Natural killer cell (primary cell): ENCODE results near the gene HSPG2. TPM values are rescaled to one million over a fixed set of nuclear protein-coding genes. Genes with fewer than 3 reads are reported as not detected.

Source experiments
- ATAC-seq, 3 donors: fragments of 150-1000 bp in 2 of 3; fragments of 200-7000 bp in 1 of 3; cut with Tn5 transposase; 1 replicate in 1 of 3; 2 replicates in 2 of 3; pipeline ENCODE4 v1.10.0; 2021; ENCODE audit warnings: mild to moderate bottlenecking in 2 of 3, moderate library complexity in 2 of 3
- DNase-seq, 2 donors: peaks; one replicate each; pipeline versions ENCODE4 v3.0.0 to v3.0.0-alpha.2; 2013 to 2021; ENCODE audit warnings: mixed read lengths in 1 of 2
- H3K27ac ChIP-seq: one replicate; pipeline ENCODE4 v1.5.1; 2013; ENCODE audit warnings: mild to moderate bottlenecking, low read length
- H3K27me3 ChIP-seq: one replicate; pipeline ENCODE4 v1.6.1; 2013; ENCODE audit warnings: low read length; ENCODE audit not compliant: control insufficient read depth, insufficient read depth
- H3K36me3 ChIP-seq: one replicate; pipeline ENCODE4 v1.6.1; 2013; ENCODE audit warnings: low read length; ENCODE audit not compliant: control insufficient read depth, insufficient read depth
- H3K4me1 ChIP-seq: one replicate; pipeline ENCODE4 v1.6.1; 2013; ENCODE audit warnings: low read length; ENCODE audit not compliant: control insufficient read depth, insufficient read depth
- H3K4me3 ChIP-seq: one replicate; pipeline ENCODE4 v1.5.1; 2013; ENCODE audit warnings: low read length
- H3K9me3 ChIP-seq: one replicate; pipeline ENCODE4 v1.6.1; 2013; ENCODE audit warnings: low read length; ENCODE audit not compliant: control insufficient read depth, insufficient read depth
- H3K27ac Mint-ChIP-seq, 2 donors: one replicate each; pipeline ENCODE4 v1.8.0; 2022; ENCODE audit warnings: mild to moderate bottlenecking in 2 of 2, mixed read lengths in 2 of 2, moderate library complexity in 1 of 2
- H3K27me3 Mint-ChIP-seq, 2 donors: one replicate each; pipeline ENCODE4 v1.8.0; 2022; ENCODE audit warnings: low read depth in 2 of 2, mixed read lengths in 2 of 2
- H3K36me3 Mint-ChIP-seq: one replicate; pipeline ENCODE4 v1.8.0; 2022; ENCODE audit warnings: mixed read lengths
- H3K4me1 Mint-ChIP-seq, 2 donors: one replicate each; pipeline ENCODE4 v1.8.0; 2022; ENCODE audit warnings: mixed read lengths in 2 of 2
- H3K4me3 Mint-ChIP-seq: one replicate; pipeline ENCODE4 v1.8.0; 2022; ENCODE audit warnings: mild to moderate bottlenecking, moderate library complexity, mixed read lengths
- H3K9me3 Mint-ChIP-seq, 2 donors: one replicate each; pipeline ENCODE4 v1.8.0; 2022; ENCODE audit warnings: mixed read lengths in 2 of 2
- WGBS: methylation state at CpG from one replicate; pipeline ENCODE4 v1.1.7; 2013; ENCODE audit warnings: missing lambda C conversion rate; ENCODE audit not compliant: insufficient coverage; 5-methylcytosine and 5-hydroxymethylcytosine counted together
- intact Hi-C: fragments of 100-400 bp; cut with micrococcal nuclease; formaldehyde crosslinking; loops from one replicate; pipeline ENCODE4 v1.14.2; 2022
- total RNA-seq, 4 donors: library from RNA; stranded (reverse); fragments of 120-200 nt in 1 of 4; gene quantifications; one replicate each; pipeline versions ENCODE4 v1.2.3 to v1.2.4, GENCODE V29; 2013 to 2022
- TF ChIP-seq, protein P1 (sequence below): fragments of 200-600 bp; IDR thresholded peaks from one replicate; pipeline ENCODE4 v1.8.0; 2022; ENCODE audit warnings: antibody characterized with exemption

Gene HSPG2
- total RNA-seq, 3 donors from 2014 or later (not counting 1 experiment from before 2014, with no cell fraction given) = 0.54 to 0.93 (median 0.90) TPM

DNA sequence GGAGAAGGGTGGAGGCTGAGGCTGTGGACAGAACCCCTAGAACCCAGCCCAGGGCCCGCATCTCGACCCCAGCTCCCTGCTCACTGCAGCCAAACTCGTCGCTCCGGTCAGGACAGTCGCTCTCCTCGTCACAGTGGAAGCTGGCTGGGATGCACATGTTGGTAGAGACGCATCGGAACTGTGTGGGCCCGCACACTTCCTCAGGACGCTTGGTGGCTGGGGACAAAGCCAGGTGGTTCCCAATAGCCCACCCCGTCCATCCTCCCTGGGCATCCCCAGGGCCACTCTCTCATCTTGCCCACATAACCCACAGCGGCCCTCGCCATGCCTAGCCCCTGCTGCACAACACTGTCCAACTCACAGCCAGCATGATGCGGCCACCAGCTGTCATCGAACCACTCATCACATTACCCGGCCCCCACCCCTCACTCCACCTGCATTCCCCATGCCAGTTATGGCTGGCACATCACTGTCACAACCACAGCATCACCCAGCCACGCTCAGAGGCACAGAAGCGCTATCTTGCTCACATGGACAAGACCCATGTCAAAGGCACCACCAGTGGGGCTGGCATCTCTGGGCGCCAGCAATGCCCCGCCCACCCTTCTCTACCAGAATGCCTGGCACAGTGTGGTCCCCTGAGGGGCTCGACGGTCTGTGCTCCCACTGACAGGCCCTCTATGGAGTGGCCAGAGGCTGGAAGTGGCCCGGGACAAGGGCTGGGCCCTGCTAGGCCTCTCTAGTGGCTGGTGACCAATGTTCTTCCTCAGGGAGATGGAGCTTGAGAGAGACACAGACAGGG lies 51.7 kb downstream of the HSPG2 start:
- H3K9me3 ChIP-seq = no peaks in the 10 kb centered on the region
- no peak overlapping the region for H3K4me3 ChIP-seq
- no peaks in the 10 kb centered on the region for H3K27me3 Mint-ChIP-seq
- no peaks in the 10 kb centered on the region for H3K4me1 ChIP-seq
- 87% methylated on average over 24 of the region's 24 CpGs for WGBS
- TF ChIP-seq, protein P1, sequence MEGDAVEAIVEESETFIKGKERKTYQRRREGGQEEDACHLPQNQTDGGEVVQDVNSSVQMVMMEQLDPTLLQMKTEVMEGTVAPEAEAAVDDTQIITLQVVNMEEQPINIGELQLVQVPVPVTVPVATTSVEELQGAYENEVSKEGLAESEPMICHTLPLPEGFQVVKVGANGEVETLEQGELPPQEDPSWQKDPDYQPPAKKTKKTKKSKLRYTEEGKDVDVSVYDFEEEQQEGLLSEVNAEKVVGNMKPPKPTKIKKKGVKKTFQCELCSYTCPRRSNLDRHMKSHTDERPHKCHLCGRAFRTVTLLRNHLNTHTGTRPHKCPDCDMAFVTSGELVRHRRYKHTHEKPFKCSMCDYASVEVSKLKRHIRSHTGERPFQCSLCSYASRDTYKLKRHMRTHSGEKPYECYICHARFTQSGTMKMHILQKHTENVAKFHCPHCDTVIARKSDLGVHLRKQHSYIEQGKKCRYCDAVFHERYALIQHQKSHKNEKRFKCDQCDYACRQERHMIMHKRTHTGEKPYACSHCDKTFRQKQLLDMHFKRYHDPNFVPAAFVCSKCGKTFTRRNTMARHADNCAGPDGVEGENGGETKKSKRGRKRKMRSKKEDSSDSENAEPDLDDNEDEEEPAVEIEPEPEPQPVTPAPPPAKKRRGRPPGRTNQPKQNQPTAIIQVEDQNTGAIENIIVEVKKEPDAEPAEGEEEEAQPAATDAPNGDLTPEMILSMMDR = no peak
- peaks cover 0 to 6% of the 10 kb centered on the region in 2 donors for H3K4me1 Mint-ChIP-seq
- no peaks in the 10 kb centered on the region for H3K27me3 ChIP-seq
- H3K36me3 Mint-ChIP-seq = no peaks in the 10 kb centered on the region
- H3K36me3 ChIP-seq = no peaks in the 10 kb centered on the region
- intact Hi-C loops = loop anchor here (10.0 kb wide), 1 partner anchor 59 kb away; no protein-coding TSS in a partner anchor
- ATAC-seq = no peak
- no peaks in the 10 kb centered on the region for H3K9me3 Mint-ChIP-seq
- no peak for DNase-seq
- H3K27ac ChIP-seq = no peak overlapping the region
- no peak overlapping the region for H3K4me3 Mint-ChIP-seq
- H3K27ac Mint-ChIP-seq = no peak overlapping the region

DNA sequence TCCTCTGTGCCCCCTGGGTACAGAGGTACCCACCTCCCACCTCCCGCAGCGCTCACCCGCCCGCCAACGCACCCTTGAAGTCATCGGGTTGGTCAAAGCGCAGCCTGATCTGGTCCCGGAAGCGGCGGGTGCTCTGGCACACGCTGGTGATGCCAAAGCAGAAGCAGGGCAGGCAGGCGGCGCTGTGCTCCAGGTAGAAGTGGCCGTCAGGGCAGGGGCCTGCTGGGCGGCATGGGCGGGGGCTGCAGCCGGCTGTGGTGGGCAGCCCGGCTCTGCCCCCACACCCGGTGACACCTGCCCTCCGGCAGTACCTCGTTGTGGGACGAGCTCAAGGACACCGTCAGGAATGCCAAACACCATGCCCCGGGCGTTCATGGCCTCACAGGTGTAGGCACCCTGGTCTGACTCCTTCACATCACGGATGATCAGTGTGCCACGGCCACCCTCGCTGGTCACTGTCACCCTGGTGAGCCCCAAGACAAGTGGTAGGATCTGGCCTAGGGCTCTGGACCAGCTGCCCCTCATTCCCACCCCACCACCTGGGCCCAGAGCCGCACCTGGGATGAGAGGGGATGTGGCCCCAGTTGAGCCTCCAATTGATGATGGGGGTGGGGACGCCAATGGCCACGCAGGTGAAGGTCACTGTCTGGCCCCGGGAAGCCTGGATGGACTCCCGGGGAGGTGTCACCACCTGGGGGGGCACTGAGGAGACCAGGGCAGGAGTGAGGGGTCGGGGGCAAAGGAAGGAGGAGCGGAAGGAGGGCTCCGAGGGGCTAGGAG lies 52.5 kb downstream of the HSPG2 start:
- 86% methylated on average over 36 of the region's 36 CpGs for WGBS
- DNase-seq (no peak), ATAC-seq (no peak)
- H3K4me1 ChIP-seq = no peaks in the 10 kb centered on the region
- H3K36me3 ChIP-seq = no peaks in the 10 kb centered on the region
- H3K27me3 ChIP-seq = no peaks in the 10 kb centered on the region
- H3K9me3 ChIP-seq = no peaks in the 10 kb centered on the region
- Mint-ChIP-seq H3K4me1 (peaks cover 0 to 6% of the 10 kb centered on the region in 2 donors), H3K27ac (no peak overlapping the region), H3K36me3 (no peaks in the 10 kb centered on the region), H3K4me3 (no peak overlapping the region), H3K27me3 (no peaks in the 10 kb centered on the region), H3K9me3 (no peaks in the 10 kb centered on the region)
- intact Hi-C loops = loop anchor here (10.0 kb wide), 1 partner anchor 60 kb away; no protein-coding TSS in a partner anchor
- TF ChIP-seq, protein P1 = no peak
- no peak overlapping the region for H3K4me3 ChIP-seq
- H3K27ac ChIP-seq = no peak overlapping the region

DNA sequence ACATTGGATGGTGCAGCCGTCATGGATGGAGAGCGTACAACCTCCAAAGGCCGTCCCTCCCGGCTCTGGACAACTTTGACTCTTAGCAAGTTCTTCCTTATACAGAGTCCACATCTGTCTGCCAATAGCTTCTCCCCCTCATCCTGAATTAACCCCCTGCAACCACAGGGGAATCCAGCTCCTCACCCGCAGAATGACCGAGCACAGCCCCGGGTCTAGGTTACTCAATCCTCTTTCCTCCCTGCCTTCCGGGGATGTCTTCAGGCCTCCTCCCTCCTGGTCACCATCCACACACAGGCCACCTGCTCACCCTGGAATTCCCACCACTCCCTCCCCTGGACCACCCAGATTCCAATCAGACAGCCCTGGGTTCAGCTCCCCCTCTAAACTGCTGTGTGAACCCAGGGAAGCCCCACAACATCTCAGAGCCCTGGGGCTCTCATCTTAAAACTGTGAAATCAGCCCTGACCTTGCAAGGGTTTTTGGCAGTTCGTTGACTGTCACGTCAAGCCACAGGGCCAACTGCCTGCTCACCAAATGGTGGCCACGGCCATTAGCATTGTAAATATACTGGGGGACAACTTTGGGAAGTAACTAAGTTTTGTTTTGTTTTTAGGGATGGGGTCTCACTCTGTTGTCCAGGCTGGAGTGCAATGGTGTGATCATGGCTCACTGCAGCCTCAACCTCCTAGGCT lies 54.2 kb downstream of the HSPG2 start:
- TF ChIP-seq, protein P1 = no peak
- DNase-seq (no peak), ATAC-seq (no peak)
- H3K4me1 ChIP-seq = no peaks in the 10 kb centered on the region
- no peak overlapping the region for H3K4me3 ChIP-seq
- peaks cover 0 to 6% of the 10 kb centered on the region in 2 donors for H3K4me1 Mint-ChIP-seq
- H3K27ac ChIP-seq = no peak overlapping the region
- no peaks in the 10 kb centered on the region for H3K9me3 Mint-ChIP-seq
- H3K36me3 Mint-ChIP-seq = no peaks in the 10 kb centered on the region
- WGBS = 84% methylated on average over 11 of the region's 11 CpGs
- H3K27ac Mint-ChIP-seq = no peak overlapping the region
- H3K4me3 Mint-ChIP-seq = no peak overlapping the region
- H3K27me3 ChIP-seq = no peaks in the 10 kb centered on the region
- no peaks in the 10 kb centered on the region for H3K27me3 Mint-ChIP-seq
- no peaks in the 10 kb centered on the region for H3K9me3 ChIP-seq
- intact Hi-C loops = loop anchor here (10.0 kb wide), 1 partner anchor 62 kb away; no protein-coding TSS in a partner anchor
- no peaks in the 10 kb centered on the region for H3K36me3 ChIP-seq
